ENCODE measurements around the gene HLA-A.
"Not testable (repeated sequence)": the region's sequence is repeated elsewhere in the genome, so short reads cannot be mapped to it uniquely, and the experiment has no call there.

- TF ChIP-seq CTCF, EZH2phosphoT487 (IDR thresholded peaks at IDR 0.05; ENCODE audit: low read length): not testable (repeated sequence)
These were observed 21.4 kb downstream of the HLA-A start for GRCh38 chr6:29963697-29964096.

All from MM.1S (cell line).